HUDEP-2 (cell line): ENCODE results near the gene MRPL33.
A peak's percentile ranks its signal among the peaks of the same experiment; 100 is the strongest.

ENCODE experiments used
- DNase-seq, 76 experiments: peaks; one replicate each; lab custom pipeline; 2025; ENCODE audit not compliant: unreplicated experiment in 76 of 76; lab: John Stamatoyannopoulos, UW

MRPL33 gene

GRCh38 chr2:27771548-27772335 is at the start of gene MRPL33:
MRPL33 (plus strand) TSS chr2:27771719; CDS start chr2:27771778, 59 bp downstream.
- DNase-seq = peak in 75 of 76 experiments; percentile 40 to 91 (median 81)

DNA sequence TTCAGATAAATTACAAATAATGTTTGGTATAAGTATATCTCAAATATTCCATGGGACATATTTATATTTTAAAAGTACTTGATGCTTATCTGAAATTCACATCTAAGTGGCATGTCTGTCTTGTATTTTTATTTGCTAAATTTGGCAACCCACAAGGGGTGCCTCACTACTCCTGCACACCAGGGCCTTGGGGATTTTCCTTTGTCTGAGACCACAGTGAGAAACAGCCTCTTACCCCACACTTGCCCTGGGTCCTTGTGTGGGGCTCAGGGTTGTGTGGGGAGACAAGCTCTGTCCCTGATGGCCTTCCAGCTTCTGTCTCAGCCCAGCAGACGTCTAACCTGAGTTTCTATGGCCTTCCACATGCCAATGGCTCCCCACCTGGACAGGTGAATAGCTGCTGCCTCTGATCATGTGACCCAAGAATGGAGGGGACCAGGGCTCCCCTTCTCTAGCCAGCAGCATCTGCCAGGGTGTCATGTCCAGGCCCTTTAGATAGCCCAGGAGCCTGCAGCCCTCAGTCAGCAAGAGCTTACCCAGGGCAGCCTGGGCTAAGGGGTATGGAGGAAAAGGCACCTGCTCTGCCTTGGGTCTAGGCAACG is 49.5 kb upstream of the MRPL33 start:
- DNase-seq = no peak

GRCh38 chr2:27723372-27724144 is 48.0 kb upstream of the MRPL33 start:
- DNase-seq = peak in 29 of 76 experiments; percentile 2 to 50 (median 17)

DNA sequence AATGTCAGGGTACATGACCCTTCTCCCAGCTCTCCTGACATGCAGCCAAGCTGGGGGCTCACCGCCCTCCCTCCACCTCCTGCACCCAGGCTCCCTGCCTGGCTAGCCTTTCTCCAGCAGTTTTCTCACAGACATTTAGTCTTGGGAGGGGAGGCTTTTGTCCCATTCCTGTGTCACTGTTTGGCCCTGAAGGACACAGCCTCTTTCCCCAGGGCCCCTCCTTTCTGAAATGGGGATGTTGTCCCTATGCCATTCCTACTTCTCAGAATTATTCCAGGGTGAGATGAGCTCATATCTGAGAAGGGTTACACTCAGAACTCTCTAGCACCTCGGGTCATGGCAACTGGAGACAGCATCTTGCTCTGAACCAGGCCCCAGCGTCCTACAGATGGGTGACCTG is 47.3 kb upstream of the MRPL33 start:
- no peak for DNase-seq

GRCh38 chr2:27724905-27725701 is 46.4 kb upstream of the MRPL33 start:
- no peak for DNase-seq

GRCh38 chr2:27727257-27727656 is 44.3 kb upstream of the MRPL33 start:
- DNase-seq = no peak

- no peak for DNase-seq
Measured at GRCh38 chr2:27728081-27728858, 43.2 kb upstream of the MRPL33 start.

DNA sequence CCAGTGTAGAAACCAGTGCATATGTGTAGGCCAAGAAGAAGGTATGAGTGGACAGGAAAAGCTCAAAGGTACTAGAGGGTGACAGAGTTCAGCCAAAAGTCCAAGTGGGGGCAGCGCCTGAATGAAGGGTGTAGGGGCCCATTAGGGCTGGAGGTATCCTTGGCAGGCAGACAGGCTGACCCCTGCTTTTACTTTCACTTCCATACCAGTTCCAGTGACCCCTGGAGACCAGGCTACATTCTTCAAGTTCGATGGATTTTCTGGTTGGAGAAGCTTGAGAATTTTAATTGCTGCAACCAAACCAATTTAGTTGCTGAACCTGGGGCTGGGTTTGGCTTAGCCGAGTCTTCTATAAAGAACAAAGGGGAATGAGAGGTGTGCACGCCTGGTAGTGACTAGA is 42.3 kb upstream of the MRPL33 start:
- DNase-seq = no peak

DNA sequence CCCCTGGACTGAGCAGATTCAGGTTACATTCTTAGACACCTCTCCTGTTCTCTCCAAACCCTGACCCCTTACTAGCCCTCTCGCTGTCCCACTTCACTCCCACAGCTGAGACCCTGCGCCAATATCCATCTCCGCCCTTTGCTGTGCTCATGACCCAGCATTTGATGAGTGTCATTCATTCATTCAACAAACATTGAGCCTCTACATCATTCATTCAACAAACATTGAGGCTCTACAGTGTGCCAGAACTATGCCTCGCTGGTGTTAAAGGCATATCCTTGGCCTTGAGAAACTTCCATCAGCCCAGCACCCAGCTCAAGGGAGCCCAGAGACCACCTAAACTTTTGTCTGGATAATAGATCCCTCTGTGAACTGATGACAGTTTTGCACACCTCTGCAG is 41.9 kb upstream of the MRPL33 start:
- no peak for DNase-seq

- DNase-seq = no peak
Measured at GRCh38 chr2:27730261-27730662, 41.3 kb upstream of the MRPL33 start.

GRCh38 chr2:27730980-27731691 is 40.4 kb upstream of the MRPL33 start:
- no peak for DNase-seq

- no peak for DNase-seq
Measured at GRCh38 chr2:27734305-27734704, 37.2 kb upstream of the MRPL33 start.

GRCh38 chr2:27735263-27735904 is 36.1 kb upstream of the MRPL33 start:
- peak in 36 of 76 experiments; percentile 6 to 68 (median 32) for DNase-seq

GRCh38 chr2:27736031-27736889 is 35.3 kb upstream of the MRPL33 start:
- no peak for DNase-seq

- no peak for DNase-seq
Measured at GRCh38 chr2:27736890-27737204, 34.7 kb upstream of the MRPL33 start.

- no peak for DNase-seq
Measured at GRCh38 chr2:27737676-27738348, 33.7 kb upstream of the MRPL33 start.

DNA sequence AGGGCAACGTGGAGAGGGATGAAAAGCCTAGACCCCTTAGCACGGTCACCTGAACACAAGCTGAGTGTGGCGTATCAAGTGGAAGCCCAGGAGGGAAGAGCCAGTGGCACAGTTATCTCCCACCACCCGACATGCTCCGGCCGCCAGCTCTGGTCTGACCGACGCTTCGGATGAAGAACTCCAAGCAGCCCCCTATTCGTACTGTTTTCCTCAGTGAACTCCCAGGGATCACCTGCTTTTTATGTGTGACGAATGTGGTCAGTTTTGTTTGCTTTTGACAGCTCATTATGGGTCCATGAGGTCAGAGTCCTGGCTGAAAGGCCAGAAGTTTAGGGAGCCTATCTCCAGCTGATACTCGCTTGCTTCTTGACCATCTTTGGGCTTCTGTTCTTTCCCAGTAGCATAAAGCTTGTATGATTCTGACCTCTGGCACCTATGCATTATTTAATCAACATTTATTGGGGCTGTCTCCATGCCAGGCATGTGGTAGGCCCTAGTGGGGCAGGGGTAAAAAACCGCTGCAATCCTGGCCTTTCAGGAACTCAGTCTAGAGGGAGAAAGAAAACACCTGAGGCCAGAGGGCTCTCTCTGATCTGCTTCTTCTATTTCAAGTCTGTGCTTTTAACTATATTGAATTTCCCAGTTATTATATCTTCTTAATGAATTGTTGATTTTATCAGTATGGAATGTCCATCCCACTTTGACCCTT is 33.0 kb upstream of the MRPL33 start:
- no peak for DNase-seq
